Transverse colon (tissue), 4 donors: ENCODE measurements around the gene CRIP1. TPM values are rescaled to one million over a fixed set of nuclear protein-coding genes. Genes with fewer than 3 reads are reported as not detected.

Experiments used
- DNase-seq: peaks from one replicate; pipeline ENCODE4 v3.0.0-alpha.2; 2019
- H3K27ac ChIP-seq, 4 donors: fragments of 200-600 bp; sonication (generic); 2 replicates each; pipeline ENCODE4 v1.5.1; 2016 to 2018; ENCODE audit warnings: inconsistent platforms in 4 of 4
- H3K27me3 ChIP-seq: fragments of 200-600 bp; sonication (generic); 2 replicates; pipeline ENCODE4 v1.5.1; 2017; ENCODE audit warnings: inconsistent platforms
- H3K36me3 ChIP-seq, 4 donors: fragments of 200-600 bp; sonication (generic); 2 replicates each; pipeline ENCODE4 v1.5.1; 2017 to 2019; ENCODE audit warnings: inconsistent platforms in 4 of 4
- H3K4me1 ChIP-seq, 4 donors: fragments of 200-600 bp; sonication (generic); 2 replicates each; pipeline ENCODE4 v1.5.1; 2017 to 2020; ENCODE audit warnings: inconsistent platforms in 4 of 4
- H3K4me3 ChIP-seq, 4 donors: fragments of 200-600 bp; sonication (generic); 1 replicate in 1 of 4; 2 replicates in 3 of 4; pipeline versions ENCODE4 v1.5.1 to v1.6.1; 2017 to 2019; ENCODE audit warnings: inconsistent platforms in 4 of 4
- H3K9me3 ChIP-seq, 2 donors: fragments of 200-600 bp; sonication (generic); 2 replicates each; pipeline ENCODE4 v1.5.1; 2017 to 2019; ENCODE audit warnings: inconsistent platforms in 2 of 2
- CTCF ChIP-seq, 5 experiments: fragments of 200-600 bp in 3 of 5; fragments of 450-650 bp in 2 of 5; sonication (generic) in 3 of 5; IDR thresholded peaks; 1 replicate in 2 of 5; 2 replicates in 3 of 5; pipeline ENCODE4 v1.5.1; 2016 to 2017; ENCODE audit warnings: antibody characterized with exemption in 5 of 5, inconsistent platforms in 3 of 5, mild to moderate bottlenecking in 2 of 5, moderate library complexity in 1 of 5
- EP300 ChIP-seq: sonication (generic); formaldehyde crosslinking; IDR thresholded peaks from one replicate; pipeline ENCODE4 v1.6.1; 2017; ENCODE audit warnings: antibody characterized with exemption, low read depth
- POLR2A ChIP-seq: fragments of 450-650 bp; IDR thresholded peaks from one replicate; pipeline ENCODE4 v1.6.1; 2016; ENCODE audit warnings: antibody characterized with exemption, mild to moderate bottlenecking, moderate library complexity
- POLR2AphosphoS5 ChIP-seq, 3 donors: sonication (generic); formaldehyde crosslinking; IDR thresholded peaks; one replicate each; pipeline ENCODE4 v1.6.1; 2016; ENCODE audit warnings: antibody characterized with exemption in 3 of 3
- WGBS, 2 donors: methylation state at CpG; one replicate each; pipeline ENCODE4 v1.1.5; 2018; ENCODE audit warnings: low coverage in 1 of 2; 5-methylcytosine and 5-hydroxymethylcytosine counted together
- in situ Hi-C, 4 donors: fragments of 200-750 bp; cut with MboI; loops; one replicate each; pipeline versions ENCODE4 v1.15.0 to v1.15.1; 2017; ENCODE audit warnings: low sequenced_read_pairs in 3 of 4, low pct_ligation_motif_present in 1 of 4, low pct_unique_long_range_greater_than_20kb in 1 of 4
- intact Hi-C: fragments of 100-400 bp; cut with DNase I; formaldehyde crosslinking; loops from one replicate; pipeline ENCODE4 v1.15.1; 2023; ENCODE audit warnings: low total_unique reads
- total RNA-seq, 4 donors: library from RNA; depleted of rRNA; stranded (reverse); fragments of >200 nt; gene quantifications; one replicate each; pipeline ENCODE4 v1.1.0, GENCODE V29; 2016

The CRIP1 gene
- 100 to 1,000 TPM in 1 of 4 donors, 10 to 100 TPM in 2, not detected in 1; 16.9 to 246 (median 63.0) TPM for total RNA-seq

- Histone ChIP-seq H3K4me1 (peaks cover 35 to 89% (median 70%) of the 10 kb centered on the region in 4 donors), H3K36me3 (no peaks in the 10 kb centered on the region), H3K27me3 (peaks cover 16% of the 10 kb centered on the region), H3K27ac (peak within 1 kb of the TSS; percentile 98 to 99 (median 99)), H3K4me3 (peak within 1 kb of the TSS; percentile 38 to 64 (median 44)), H3K9me3 (no peaks in the 10 kb centered on the region)
- no peak for DNase-seq
- intact Hi-C loops (no loop called here), in situ Hi-C loops (no loop called here)
- TF ChIP-seq POLR2AphosphoS5 (IDR thresholded peaks at IDR 0.05) (no peak), CTCF (IDR thresholded peaks at IDR 0.05) (no peak), EP300 (no peak), POLR2A (no peak)
- 7% methylated on average over 40 of the region's 56 CpGs; no CpG with 5 or more reads in 1 of the 2 donors for WGBS, 2 donors
Observed at GRCh38 chr14:105486163-105486973, at the start of gene CRIP1. Gene CRIP1, plus strand, starts transcription at chr14:105486886. Its CDS starts 374 bp downstream, at chr14:105487260.

- Histone ChIP-seq H3K4me3 (no peak overlapping the region), H3K27me3 (no peaks in the 10 kb centered on the region), H3K9me3 (no peaks in the 10 kb centered on the region), H3K36me3 (no peaks in the 10 kb centered on the region), H3K27ac (no peak overlapping the region), H3K4me1 (no peaks in the 10 kb centered on the region)
- in situ Hi-C loops (no loop called here), intact Hi-C loops (no loop called here)
- 64 to 80% methylated on average over 1 to 26 of the region's 31 CpGs for WGBS, 2 donors
- TF ChIP-seq POLR2AphosphoS5 (IDR thresholded peaks at IDR 0.05), result no peak
- no peak for TF ChIP-seq POLR2A
- TF ChIP-seq CTCF (IDR thresholded peaks at IDR 0.05), result no peak
- TF ChIP-seq EP300, result no peak
- peak; percentile 26 for DNase-seq
Observed at GRCh38 chr14:105436891-105437722, 49.6 kb upstream of the CRIP1 start.

- Histone ChIP-seq H3K4me3 (no peak overlapping the region), H3K9me3 (no peaks in the 10 kb centered on the region), H3K4me1 (no peaks in the 10 kb centered on the region), H3K36me3 (no peaks in the 10 kb centered on the region), H3K27ac (no peak overlapping the region), H3K27me3 (no peaks in the 10 kb centered on the region)
- no peak for DNase-seq
- WGBS, 2 donors, result 98% methylated on average over 10 of the region's 18 CpGs; no CpG with 5 or more reads in 1 of the 2 donors
- intact Hi-C loops (no loop called here), in situ Hi-C loops (no loop called here)
- TF ChIP-seq CTCF (IDR thresholded peaks at IDR 0.05) (no peak), EP300 (no peak), POLR2A (no peak), POLR2AphosphoS5 (IDR thresholded peaks at IDR 0.05) (no peak)
Observed at GRCh38 chr14:105437723-105438500, 48.8 kb upstream of the CRIP1 start.
